Epithelial cell of proximal tubule (primary cell): ENCODE measurements around the gene SDCCAG8. TPM values are rescaled to one million over a fixed set of nuclear protein-coding genes. Genes with fewer than 3 reads are reported as not detected.

Experiments used
- DNase-seq: peaks from one replicate; pipeline ENCODE4 v3.0.0-alpha.2; 2011; ENCODE audit warnings: low read depth
- H3K4me3 ChIP-seq: 2 replicates; pipeline ENCODE4 v1.5.1; 2011; ENCODE audit warnings: low read depth, mild to moderate bottlenecking, low read length
- CTCF ChIP-seq: conservative IDR thresholded peaks from 2 replicates; pipeline ENCODE4 v1.5.1; 2012; ENCODE audit warnings: low read depth, mild to moderate bottlenecking, low read length
- total RNA-seq: library from RNA; depleted of rRNA; stranded (reverse); fragments of >200 nt; gene quantifications from 2 replicates; pipeline ENCODE4 v1.2.3, GENCODE V29; 2015

Gene SDCCAG8
- total RNA-seq, 1 donor from 2014 or later, result 86.9 TPM

- no peak for DNase-seq
- TF ChIP-seq CTCF, result no peak
- H3K4me3 ChIP-seq, result no peak overlapping the region
These were observed 26.3 kb upstream of the SDCCAG8 start for GRCh38 chr1:243229526-243229925.

GRCh38 chr1:243230914-243231313 lies 24.9 kb upstream of the SDCCAG8 start:
- no peak for DNase-seq
- H3K4me3 ChIP-seq, result no peak overlapping the region
- no peak for TF ChIP-seq CTCF

- no peak for TF ChIP-seq CTCF
- H3K4me3 ChIP-seq, result no peak overlapping the region
- DNase-seq, result no peak
These were observed 21.9 kb upstream of the SDCCAG8 start for GRCh38 chr1:243233908-243234307.

- DNase-seq, result no peak
- TF ChIP-seq CTCF, result no peak
- H3K4me3 ChIP-seq, result no peak overlapping the region
These were observed 20.7 kb upstream of the SDCCAG8 start for GRCh38 chr1:243234978-243235647.

- no peak for TF ChIP-seq CTCF
- no peak overlapping the region for H3K4me3 ChIP-seq
- DNase-seq, result no peak
These were observed 19.1 kb upstream of the SDCCAG8 start for GRCh38 chr1:243236604-243237252.

GRCh38 chr1:243244432-243244841 lies 11.4 kb upstream of the SDCCAG8 start:
- no peak overlapping the region for H3K4me3 ChIP-seq
- DNase-seq, result no peak
- no peak for TF ChIP-seq CTCF

GRCh38 chr1:243246916-243247315 lies 8.9 kb upstream of the SDCCAG8 start:
- no peak for TF ChIP-seq CTCF
- no peak overlapping the region for H3K4me3 ChIP-seq
- no peak for DNase-seq
